Bronchial epithelial cell (primary cell): ENCODE results near the gene TTC9. TPM values are rescaled to one million over a fixed set of nuclear protein-coding genes. Genes with fewer than 3 reads are reported as not detected.

Experiments
- DNase-seq: peaks from one replicate; pipeline ENCODE4 v3.0.0-alpha.2; 2010; ENCODE audit warnings: low read depth
- FAIRE-seq: peaks from 2 replicates; lab custom pipeline; 2011; peaks lifted over from hg19 to GRCh38; lab: Jason Lieb, UNC
- H3K27me3 ChIP-seq: 2 replicates; pipeline ENCODE4 v1.5.1; 2011; ENCODE audit warnings: low read length; ENCODE audit not compliant: control insufficient read depth, insufficient read depth
- H3K36me3 ChIP-seq: 2 replicates; pipeline ENCODE4 v1.5.1; 2011; ENCODE audit warnings: low read length; ENCODE audit not compliant: control insufficient read depth, insufficient read depth
- H3K4me3 ChIP-seq: 2 replicates; pipeline ENCODE4 v1.5.1; 2011; ENCODE audit warnings: mild to moderate bottlenecking, low read depth, low read length, control low read depth
- CTCF ChIP-seq: IDR thresholded peaks from 2 replicates; pipeline ENCODE4 v1.5.1; 2011; ENCODE audit warnings: mild to moderate bottlenecking, moderate library complexity, low read length, control low read depth, inconsistent platforms; ENCODE audit not compliant: insufficient read depth, severe bottlenecking
- total RNA-seq: library from RNA; depleted of rRNA; stranded (reverse); fragments of >200 nt; gene quantifications from 2 replicates; pipeline ENCODE4 v1.2.1, GENCODE V29; 2014

The TTC9 gene
- total RNA-seq, 1 donor from 2014 or later: 5.3 TPM

GRCh38 chr14:70662816-70663215, 21.1 kb downstream of the TTC9 start:
- peak; percentile 47 for FAIRE-seq

GRCh38 chr14:70663707-70664179, 22.0 kb downstream of the TTC9 start:
- DNase-seq (no peak), FAIRE-seq (no peak)
- no peaks in the 10 kb centered on the region for H3K36me3 ChIP-seq

More at GRCh38 chr14:70662816-70663215, 21.1 kb downstream of the TTC9 start:
- no peak for TF ChIP-seq CTCF
- no peak for DNase-seq
- H3K4me3 ChIP-seq: no peak overlapping the region
- no peaks in the 10 kb centered on the region for H3K36me3 ChIP-seq
- H3K27me3 ChIP-seq: no peaks in the 10 kb centered on the region

GRCh38 chr14:70664698-70665447, 23.2 kb downstream of the TTC9 start:
- H3K27me3 ChIP-seq: no peaks in the 10 kb centered on the region
- FAIRE-seq (no peak), DNase-seq (no peak)
- no peaks in the 10 kb centered on the region for H3K36me3 ChIP-seq
- TF ChIP-seq CTCF: no peak
- no peak overlapping the region for H3K4me3 ChIP-seq

More at GRCh38 chr14:70663707-70664179, 22.0 kb downstream of the TTC9 start:
- Histone ChIP-seq H3K4me3 (no peak overlapping the region), H3K27me3 (no peaks in the 10 kb centered on the region)
- no peak for TF ChIP-seq CTCF

- DNase-seq: peak; percentile 87
- FAIRE-seq: peak; percentile 40
- H3K4me3 ChIP-seq: no peak overlapping the region
These were observed 24.0 kb downstream of the TTC9 start for GRCh38 chr14:70665448-70666360.

GRCh38 chr14:70666361-70666686, 24.6 kb downstream of the TTC9 start:
- H3K36me3 ChIP-seq: no peaks in the 10 kb centered on the region
- DNase-seq (no peak), FAIRE-seq (no peak)
- TF ChIP-seq CTCF: no peak
- H3K27me3 ChIP-seq: no peaks in the 10 kb centered on the region
- H3K4me3 ChIP-seq: no peak overlapping the region

More at GRCh38 chr14:70665448-70666360, 24.0 kb downstream of the TTC9 start:
- Histone ChIP-seq H3K27me3 (no peaks in the 10 kb centered on the region), H3K36me3 (no peaks in the 10 kb centered on the region)
- no peak for TF ChIP-seq CTCF
